HCT116 (cell line): ENCODE measurements around the gene PPM1A. TPM values are rescaled to one million over a fixed set of nuclear protein-coding genes. Genes with fewer than 3 reads are reported as not detected.

ENCODE experiments used
- ATAC-seq: fragments of 200-7000 bp; cut with Tn5 transposase; 2 replicates; pipeline ENCODE4 v1.9.1; 2020; ENCODE audit warnings: mild to moderate bottlenecking, moderate library complexity
- BruUV-seq: library from RNA; stranded (reverse); fragments of 400-500 nt; replicated peaks from 2 replicates; lab custom pipeline; 2021; lab: Mats Ljungman, UMichigan
- CTCF ChIA-PET: fragments of 300-600 bp; sonication (Branson Sonifier 250); formaldehyde crosslinking; loops from one replicate; lab custom pipeline; 2021; ENCODE audit warnings: antibody characterized with exemption; lab: Charles Lee
- POLR2A ChIA-PET: fragments of 300-600, 350-600 bp; sonication (Branson Sonifier 250); formaldehyde crosslinking; loops from one replicate; lab custom pipeline; 2021; ENCODE audit warnings: antibody characterized with exemption; lab: Charles Lee
- RAD21 ChIA-PET, 2 experiments: fragments of 300-600 bp; sonication (Branson Sonifier 250); formaldehyde crosslinking; loops; one replicate each; lab custom pipeline; 2023; ENCODE audit warnings: low total read pairs in 2 of 2; ENCODE audit not compliant: uncharacterized antibody in 2 of 2, unreplicated experiment in 2 of 2, low non-redundant PET in 1 of 2; lab: Charles Lee
- DNase-seq: peaks from one replicate; pipeline ENCODE4 v3.0.0-alpha.2; 2010; ENCODE audit warnings: low read depth, low spot score
- H2AFZ ChIP-seq: fragments of 200-600 bp; shearing (Covaris generic), sonication (generic); 2 replicates; pipeline ENCODE4 v1.6.1; 2017; ENCODE audit warnings: low read depth, mixed run types, mixed read lengths, antibody characterized with exemption, low read length; ENCODE audit not compliant: poor library complexity, severe bottlenecking
- H3K27ac ChIP-seq: 2 replicates; pipeline ENCODE4 v1.5.1; 2012; ENCODE audit warnings: low read depth, low read length
- H3K27me3 ChIP-seq: fragments of 200-600 bp; sonication (generic); 2 replicates; pipeline ENCODE4 v1.6.1; 2016; ENCODE audit warnings: mixed run types, low read length, mixed read lengths; ENCODE audit not compliant: insufficient read depth
- H3K36me3 ChIP-seq, 2 experiments: fragments of 200-500 bp in 1 of 2; fragments of 200-600 bp in 1 of 2; sonication (Bioruptor generic) in 1 of 2; sonication (generic) in 1 of 2; 2 replicates each; pipeline versions ENCODE4 v1.5.1 to v1.6.1; 2014 to 2016; ENCODE audit warnings: low read length in 2 of 2, inconsistent platforms in 1 of 2, mixed read lengths in 1 of 2, mixed run types in 1 of 2; ENCODE audit not compliant: insufficient read depth in 2 of 2, control insufficient read depth in 1 of 2
- H3K4me1 ChIP-seq, 2 experiments: fragments of 200-600 bp in 1 of 2; sonication (generic) in 1 of 2; 2 replicates each; pipeline versions ENCODE4 v1.5.1 to v1.6.1; 2012 to 2017; ENCODE audit warnings: low read length in 2 of 2, inconsistent platforms in 1 of 2, mild to moderate bottlenecking in 1 of 2, mixed read lengths in 1 of 2, mixed run types in 1 of 2, moderate library complexity in 1 of 2; ENCODE audit not compliant: insufficient read depth in 2 of 2, control insufficient read depth in 1 of 2
- H3K4me2 ChIP-seq: fragments of 200-600 bp; sonication (generic); 2 replicates; pipeline ENCODE4 v1.6.1; 2017; ENCODE audit warnings: mixed run types, low read length, mixed read lengths
- H3K4me3 ChIP-seq, 2 experiments: fragments of 200-600 bp in 1 of 2; sonication (generic) in 1 of 2; replicated peaks in 1 of 2; 2 replicates each; pipeline ENCODE4 v1.5.1; 2011 to 2016; ENCODE audit warnings: low read length in 2 of 2, control low read depth in 1 of 2, low read depth in 1 of 2, mild to moderate bottlenecking in 1 of 2, mixed read lengths in 1 of 2, mixed run types in 1 of 2
- H3K79me2 ChIP-seq: fragments of 200-600 bp; sonication (generic); 2 replicates; pipeline ENCODE4 v1.6.1; 2017; ENCODE audit warnings: mild to moderate bottlenecking, mixed run types, low read length, moderate library complexity, mixed read lengths; ENCODE audit not compliant: insufficient read depth
- H3K9ac ChIP-seq: fragments of 200-600 bp; sonication (generic); 2 replicates; pipeline ENCODE4 v1.6.1; 2016; ENCODE audit warnings: low read length, mixed read lengths
- H3K9me2 ChIP-seq: fragments of 200-600 bp; sonication (generic), shearing (Covaris generic); 2 replicates; pipeline ENCODE4 v1.6.1; 2017; ENCODE audit warnings: mixed run types, mild to moderate bottlenecking, moderate library complexity; ENCODE audit not compliant: insufficient read depth
- H3K9me3 ChIP-seq, 2 experiments: fragments of 200-500 bp in 1 of 2; fragments of 200-600 bp in 1 of 2; sonication (Bioruptor generic) in 1 of 2; sonication (generic) in 1 of 2; 2 replicates each; pipeline ENCODE4 v1.6.1; 2014 to 2017; ENCODE audit warnings: low read length in 2 of 2, mixed read lengths in 2 of 2, inconsistent platforms in 1 of 2, low read depth in 1 of 2, mild to moderate bottlenecking in 1 of 2, mixed run types in 1 of 2, moderate library complexity in 1 of 2; ENCODE audit not compliant: control insufficient read depth in 1 of 2, insufficient read depth in 1 of 2
- H4K20me1 ChIP-seq: fragments of 200-600 bp; sonication (generic), shearing (Covaris generic); 2 replicates; pipeline ENCODE4 v1.6.1; 2017; ENCODE audit warnings: mixed run types, mild to moderate bottlenecking, moderate library complexity; ENCODE audit not compliant: insufficient read depth
- CEBPB ChIP-seq: IDR thresholded peaks from 2 replicates; pipeline ENCODE4 v1.6.1; 2012; ENCODE audit warnings: low read depth
- EZH2phosphoT487 ChIP-seq: fragments of 200-600 bp; IDR thresholded peaks from 2 replicates; pipeline ENCODE4 v1.6.1; 2018; ENCODE audit warnings: antibody characterized with exemption, borderline replicate concordance
- SIN3A ChIP-seq: IDR thresholded peaks from 2 replicates; pipeline ENCODE4 v1.6.1; 2012; ENCODE audit warnings: low read depth
- SP1 ChIP-seq: IDR thresholded peaks from 2 replicates; pipeline ENCODE4 v1.6.1; 2012; ENCODE audit warnings: low read depth
- ZFX ChIP-seq: fragments of 450-650 bp; IDR thresholded peaks from 2 replicates; pipeline ENCODE4 v1.6.1; 2017
- intact Hi-C: fragments of 100-400 bp; cut with micrococcal nuclease; formaldehyde crosslinking; loops from 2 replicates; pipeline ENCODE4 v1.10.0; 2022
- total RNA-seq: library from RNA; stranded (reverse); gene quantifications from one replicate; pipeline ENCODE4 v1.2.1, GENCODE V29; 2021; ENCODE audit not compliant: unreplicated experiment
- TF ChIP-seq, protein P1 (sequence below): IDR thresholded peaks from 2 replicates; pipeline ENCODE4 v1.6.1; 2012

The PPM1A gene
- total RNA-seq, 1 experiment from 2014 or later: 32.8 TPM

GRCh38 chr14:60302663-60303062, 53.6 kb downstream of the PPM1A start:
- Histone ChIP-seq H3K27ac (no peak overlapping the region), H3K4me1 (no peaks in the 10 kb centered on the region), H3K9me3 (no peaks in the 10 kb centered on the region), H3K9ac (no peak overlapping the region), H3K79me2 (no peaks in the 10 kb centered on the region), H3K36me3 (no peaks in the 10 kb centered on the region), H3K4me2 (no peak overlapping the region), H2AFZ (no peak overlapping the region), H4K20me1 (no peaks in the 10 kb centered on the region), H3K27me3 (no peaks in the 10 kb centered on the region), H3K4me3 (no peak overlapping the region), H3K9me2 (no peaks in the 10 kb centered on the region)
- intact Hi-C loops: no loop called here
- RAD21 ChIA-PET: no interaction called here
- POLR2A ChIA-PET: no interaction called here
- DNase-seq (no peak), ATAC-seq (no peak)
- TF ChIP-seq SP1 (no peak), ZFX (no peak)
- no TSS peak for BruUV-seq
- CTCF ChIA-PET: no interaction called here

DNA sequence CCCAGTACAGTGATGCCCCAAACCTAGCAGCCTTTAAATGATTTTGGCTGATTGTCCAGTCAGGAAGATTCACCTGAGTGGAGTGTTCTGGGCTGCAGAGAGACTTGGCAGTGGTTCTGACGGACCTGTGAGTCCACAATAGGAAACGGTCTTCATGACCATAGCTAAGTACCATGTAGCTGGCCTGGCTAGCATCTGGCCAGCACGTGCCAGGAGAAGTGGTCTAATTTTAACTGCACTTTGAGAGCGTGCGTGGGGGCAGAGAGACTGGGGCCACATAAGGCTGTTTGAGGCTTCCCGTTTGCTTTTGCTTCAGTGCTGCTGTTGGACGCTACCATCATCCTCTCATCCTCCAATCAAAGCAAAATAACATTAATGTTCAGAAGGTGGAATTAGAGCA, 54.7 kb downstream of the PPM1A start:
- CTCF ChIA-PET: no interaction called here
- RAD21 ChIA-PET: no interaction called here
- Histone ChIP-seq H3K4me3 (no peak overlapping the region), H3K27ac (no peak overlapping the region), H3K9me3 (no peaks in the 10 kb centered on the region), H2AFZ (no peak overlapping the region), H3K36me3 (no peaks in the 10 kb centered on the region), H3K79me2 (no peaks in the 10 kb centered on the region), H3K4me2 (no peak overlapping the region), H3K9me2 (no peaks in the 10 kb centered on the region), H3K4me1 (no peaks in the 10 kb centered on the region), H3K9ac (no peak overlapping the region), H3K27me3 (no peaks in the 10 kb centered on the region), H4K20me1 (no peaks in the 10 kb centered on the region)
- DNase-seq: no peak
- intact Hi-C loops: no loop called here
- no TSS peak for BruUV-seq
- ATAC-seq: no peak
- POLR2A ChIA-PET: no interaction called here
- TF ChIP-seq EZH2phosphoT487 (no peak), CEBPB (no peak), SIN3A (no peak)
- TF ChIP-seq, protein P1, sequence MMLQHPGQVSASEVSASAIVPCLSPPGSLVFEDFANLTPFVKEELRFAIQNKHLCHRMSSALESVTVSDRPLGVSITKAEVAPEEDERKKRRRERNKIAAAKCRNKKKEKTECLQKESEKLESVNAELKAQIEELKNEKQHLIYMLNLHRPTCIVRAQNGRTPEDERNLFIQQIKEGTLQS: no peak
